DMS53 (cell line): Measurements from ENCODE around the gene SNRNP27.

ENCODE experiments used
- DNase-seq: peaks from one replicate; lab custom pipeline; 2025; lab: John Stamatoyannopoulos, UW

SNRNP27 gene

GRCh38 chr2:69916106-69916505 lies 22.4 kb downstream of the SNRNP27 start:
- peak; percentile 29 for DNase-seq

DNA sequence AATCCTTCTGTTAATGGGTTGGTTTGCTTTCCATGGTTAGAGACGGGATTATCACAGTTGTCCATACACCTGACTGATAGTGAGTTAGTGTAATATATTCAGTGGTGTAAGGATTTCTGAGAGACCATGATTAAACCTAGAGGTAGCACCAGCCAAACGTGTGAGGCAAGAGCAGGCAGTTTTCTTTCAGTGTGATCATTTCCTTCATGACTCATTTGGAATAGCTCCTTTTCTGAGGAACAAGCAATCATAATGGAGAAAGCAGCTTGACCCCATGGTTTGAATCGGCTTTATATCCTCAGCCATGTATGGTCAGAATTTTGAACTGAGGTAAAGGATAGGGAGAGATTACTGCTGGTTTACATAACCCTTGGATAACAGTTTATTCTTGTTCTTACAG lies 24.1 kb downstream of the SNRNP27 start:
- DNase-seq = no peak

DNA sequence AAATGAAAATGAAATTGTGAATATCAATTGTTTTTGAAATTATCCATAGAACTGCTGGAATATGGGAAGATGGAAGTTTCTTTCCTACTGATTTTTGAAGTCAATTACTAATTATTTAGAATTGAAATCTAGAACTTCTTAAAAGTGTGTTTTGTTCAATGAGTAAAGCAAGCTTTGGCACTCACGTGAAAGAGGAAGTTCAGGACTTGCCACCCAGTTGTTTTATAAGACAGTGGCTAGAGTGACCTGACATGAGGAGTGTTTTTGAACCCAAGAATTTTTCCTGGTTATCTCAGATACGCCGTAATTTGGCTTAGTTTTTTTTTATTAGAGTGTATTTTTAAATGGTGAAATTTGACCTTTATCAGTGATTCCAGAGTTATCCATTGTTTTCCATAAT lies 24.6 kb downstream of the SNRNP27 start:
- no peak for DNase-seq

DNA sequence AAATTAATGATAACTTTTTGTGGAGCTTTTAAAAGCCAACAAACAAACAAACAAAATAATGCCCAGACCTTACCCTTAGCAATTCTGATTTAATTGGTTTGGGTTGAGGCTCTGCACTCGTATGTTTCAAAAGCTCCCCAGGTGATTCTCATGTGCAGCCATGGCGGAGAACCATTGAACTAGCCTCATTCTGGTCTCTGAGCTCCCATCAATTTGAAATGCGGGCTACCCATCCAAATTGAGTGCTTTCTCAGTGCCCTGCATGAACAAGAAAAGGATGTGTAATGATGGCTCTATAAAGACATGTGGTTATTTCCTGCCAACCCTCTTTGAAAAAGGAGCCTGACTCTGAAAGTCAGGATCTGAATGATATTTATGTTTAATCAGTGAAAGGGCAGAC lies 29.4 kb downstream of the SNRNP27 start:
- DNase-seq = no peak

DNA sequence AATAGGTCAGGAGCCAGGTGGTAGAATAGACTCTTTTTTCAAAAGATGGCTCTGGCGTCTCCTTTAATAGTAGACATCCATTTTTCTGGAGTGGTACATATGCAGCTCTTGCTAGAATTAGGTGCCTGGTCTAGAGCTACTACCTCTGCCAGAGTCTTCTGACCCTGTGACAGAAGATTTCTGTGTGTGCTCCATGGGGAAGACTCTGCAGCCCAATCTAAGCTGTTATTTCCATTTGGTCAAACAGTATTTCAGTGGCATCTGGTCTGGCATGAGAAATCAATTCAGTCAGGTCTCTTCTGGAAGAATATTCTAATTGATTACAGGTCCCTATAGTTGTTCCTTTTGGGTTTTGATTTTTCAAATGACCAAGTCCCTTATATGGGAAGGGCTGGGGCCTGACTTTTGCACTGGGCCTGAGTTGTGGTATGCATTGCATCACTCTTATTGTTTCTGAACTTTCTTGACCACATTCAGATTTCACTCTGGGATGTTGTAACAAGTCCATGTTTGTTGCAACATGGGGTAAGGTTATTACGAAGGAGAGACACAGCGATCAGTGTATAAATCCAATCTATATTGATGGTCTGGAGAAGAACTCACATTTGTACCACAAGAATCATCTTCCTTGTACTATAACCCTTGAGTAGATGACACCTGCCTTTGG lies 33.2 kb downstream of the SNRNP27 start:
- DNase-seq = no peak

- no peak for DNase-seq
These were observed 38.3 kb downstream of the SNRNP27 start for GRCh38 chr2:69931832-69932595.

- DNase-seq = no peak
These were observed 38.8 kb downstream of the SNRNP27 start for GRCh38 chr2:69932596-69932922.

DNA sequence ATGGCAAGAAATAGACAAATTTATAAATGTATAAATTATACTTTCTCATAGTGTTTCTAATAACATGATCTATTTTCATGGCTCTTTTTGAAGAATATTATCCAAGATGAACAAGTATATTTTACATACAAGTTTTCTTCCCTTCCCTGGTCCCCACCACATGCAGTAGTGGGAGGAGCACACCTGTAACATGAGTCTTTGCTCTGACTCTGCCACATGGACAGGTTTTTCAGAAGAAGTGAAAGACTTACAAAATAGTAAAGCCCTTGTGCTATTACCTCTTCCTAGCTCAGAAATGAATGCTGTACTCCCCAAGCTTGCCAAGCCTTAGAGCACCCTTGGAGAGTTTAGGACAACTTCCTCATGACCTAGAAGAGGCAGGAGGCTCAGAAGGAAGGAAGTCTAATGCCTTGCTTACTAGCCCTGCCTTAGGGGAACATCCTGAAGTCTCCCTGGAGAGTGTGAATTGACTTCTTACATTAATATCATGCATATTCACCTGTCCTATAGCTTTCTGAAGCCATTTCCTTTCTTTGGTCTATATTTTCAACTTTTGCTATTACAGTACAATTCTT lies 39.6 kb downstream of the SNRNP27 start:
- DNase-seq = peak; percentile 20

DNA sequence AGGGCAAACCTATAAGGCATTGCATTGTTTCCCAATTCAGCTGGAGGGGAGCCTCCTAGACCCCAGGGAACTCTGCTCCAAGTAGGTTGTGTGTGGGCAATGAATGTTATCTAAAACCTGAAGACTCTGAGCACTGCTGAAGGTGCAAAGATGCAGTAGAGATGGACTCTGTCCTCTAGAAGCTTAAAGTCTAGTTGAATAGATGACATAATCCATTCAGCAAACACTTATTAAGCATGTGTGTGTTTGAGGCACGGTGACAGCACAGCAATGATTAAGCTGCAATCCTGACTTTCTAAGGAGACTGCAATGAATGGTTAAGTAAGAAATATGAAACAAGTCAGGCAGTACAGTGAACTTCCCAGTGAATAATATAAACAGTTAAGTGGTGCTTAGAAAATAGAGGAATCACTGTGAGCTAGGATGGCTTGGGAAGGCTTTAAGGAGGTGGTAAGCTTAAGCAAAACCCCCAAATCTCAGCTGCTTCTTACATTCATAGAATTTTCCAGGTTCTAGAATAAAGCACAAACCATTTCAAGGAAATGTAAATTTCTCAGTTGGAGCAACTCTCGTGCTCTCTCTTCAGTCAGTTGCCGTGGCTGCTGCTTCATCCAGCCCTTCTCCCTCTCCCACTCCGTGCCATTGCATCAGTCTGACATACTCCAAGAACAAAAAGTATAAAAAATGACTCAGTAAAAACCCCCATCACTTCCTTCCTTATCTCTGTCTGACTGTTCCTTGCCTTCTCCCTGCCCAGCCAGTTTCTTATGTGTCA lies 40.3 kb downstream of the SNRNP27 start:
- peak; percentile 71 for DNase-seq

DNA sequence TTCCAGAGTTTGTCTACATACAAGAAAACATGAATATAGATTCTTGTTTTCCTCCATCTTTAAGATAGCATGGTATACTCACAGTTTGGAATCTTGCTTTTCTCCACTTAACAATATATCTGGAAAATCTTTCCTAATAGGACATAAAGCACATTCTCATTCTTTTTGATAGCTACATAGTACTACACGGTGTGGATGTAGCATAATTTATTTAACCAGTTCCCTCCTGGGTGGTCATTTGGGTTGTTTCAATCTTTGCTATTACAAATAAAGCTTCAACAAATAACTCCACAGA lies 40.8 kb downstream of the SNRNP27 start:
- DNase-seq = no peak

- no peak for DNase-seq
These were observed 41.3 kb downstream of the SNRNP27 start for GRCh38 chr2:69935011-69935410.

DNA sequence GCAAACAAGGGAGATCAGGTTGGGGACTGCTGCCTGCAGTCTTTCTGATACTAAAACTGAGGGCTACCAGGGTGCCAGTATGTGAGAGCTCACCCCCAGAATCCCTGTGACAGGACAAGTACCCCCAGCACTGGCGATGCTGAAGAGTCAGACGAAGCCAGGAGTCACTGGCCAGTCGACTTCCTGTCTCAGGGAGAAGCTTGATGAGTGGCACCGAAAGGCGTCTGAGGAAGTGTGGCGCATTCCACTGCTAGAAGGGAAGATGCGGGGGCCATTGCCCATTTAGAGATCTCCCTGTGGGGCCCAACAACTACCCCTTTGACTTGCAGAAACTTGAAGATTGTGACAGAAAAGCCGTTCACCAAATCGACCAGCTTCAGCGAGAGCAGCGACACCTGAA lies 43.1 kb downstream of the SNRNP27 start:
- DNase-seq = no peak

- no peak for DNase-seq
These were observed 44.2 kb downstream of the SNRNP27 start for GRCh38 chr2:69937968-69938367.

DNA sequence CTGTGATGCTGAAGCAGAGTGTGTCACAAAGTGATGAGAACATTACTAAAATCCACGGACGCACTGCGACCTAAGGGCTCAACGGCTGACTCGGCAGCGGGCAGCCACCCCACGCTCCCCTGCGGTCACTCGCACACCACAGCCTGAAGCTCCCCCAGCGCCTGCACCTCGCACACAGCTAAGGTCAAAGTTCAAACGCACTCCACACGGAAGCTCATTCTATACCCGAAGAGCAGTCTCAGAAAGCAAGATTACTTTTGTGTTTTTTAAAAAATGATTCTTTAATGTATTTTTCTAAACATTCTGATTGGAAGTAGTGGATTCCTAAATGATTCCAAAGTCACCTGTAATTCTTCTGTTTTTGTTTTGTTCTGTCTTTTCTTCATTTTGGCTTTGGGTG lies 46.0 kb downstream of the SNRNP27 start:
- DNase-seq = no peak

DNA sequence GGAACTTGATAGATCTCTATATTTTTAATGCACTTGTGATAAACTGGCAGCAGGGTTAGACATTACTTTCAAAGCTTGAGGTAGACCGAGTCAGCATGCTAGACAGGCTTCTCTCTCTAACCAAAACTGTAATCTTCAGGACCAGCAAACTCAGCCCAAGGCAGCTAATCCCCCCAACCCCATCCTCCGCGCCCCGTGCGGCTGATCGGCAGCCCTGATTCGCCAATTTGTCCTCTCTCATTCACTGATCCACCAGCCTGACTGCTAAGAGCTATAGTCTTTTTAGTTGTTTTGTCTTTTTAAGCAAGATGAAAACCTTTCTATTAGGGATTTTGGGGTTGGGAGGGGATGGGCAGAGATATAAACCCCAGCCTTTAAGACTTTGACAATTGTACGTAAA lies 46.9 kb downstream of the SNRNP27 start:
- no peak for DNase-seq

DNA sequence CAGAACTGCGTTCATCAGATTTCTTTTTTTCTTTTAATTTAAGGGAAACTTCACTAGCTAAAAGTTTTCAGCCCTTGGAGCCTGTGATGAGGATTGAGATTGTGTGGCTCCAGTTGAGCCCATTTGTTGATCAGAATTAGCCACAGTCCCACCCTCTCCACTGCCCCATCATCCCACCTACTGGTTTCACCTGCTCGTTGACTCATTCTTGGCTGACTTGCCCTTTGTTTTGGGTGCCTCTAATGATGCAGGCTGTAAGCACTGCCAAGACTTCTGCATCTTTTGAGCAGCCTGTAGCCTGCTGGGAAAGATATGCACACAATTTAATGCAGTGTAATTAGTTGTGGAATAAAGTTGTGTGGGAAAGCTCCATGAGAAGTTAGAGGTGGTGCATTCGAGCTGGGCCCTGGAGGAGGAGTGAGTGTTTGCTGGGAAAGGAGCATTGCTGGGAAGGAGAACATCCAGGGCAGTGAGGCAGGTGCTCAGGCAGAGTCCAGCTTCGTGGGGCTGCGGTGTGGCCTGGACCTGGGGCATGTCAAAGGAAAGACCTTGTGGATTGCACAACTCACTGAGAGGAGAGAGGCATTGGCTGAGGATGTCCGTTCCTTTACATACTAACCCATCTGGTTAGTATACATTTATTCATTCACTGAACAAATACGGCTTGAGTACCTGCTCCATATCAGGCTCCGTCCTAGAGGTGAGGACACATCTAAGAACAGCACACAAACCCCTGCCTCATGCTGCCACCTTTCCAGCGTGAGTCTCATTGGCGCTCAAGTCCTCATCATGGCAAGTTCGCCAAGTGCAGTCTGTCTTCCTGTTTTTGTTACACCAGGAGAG lies 49.5 kb downstream of the SNRNP27 start:
- DNase-seq = no peak

GRCh38 chr2:69943843-69944525 lies 50.2 kb downstream of the SNRNP27 start:
- no peak for DNase-seq

- no peak for DNase-seq
These were observed 51.0 kb downstream of the SNRNP27 start for GRCh38 chr2:69944756-69945155.

DNA sequence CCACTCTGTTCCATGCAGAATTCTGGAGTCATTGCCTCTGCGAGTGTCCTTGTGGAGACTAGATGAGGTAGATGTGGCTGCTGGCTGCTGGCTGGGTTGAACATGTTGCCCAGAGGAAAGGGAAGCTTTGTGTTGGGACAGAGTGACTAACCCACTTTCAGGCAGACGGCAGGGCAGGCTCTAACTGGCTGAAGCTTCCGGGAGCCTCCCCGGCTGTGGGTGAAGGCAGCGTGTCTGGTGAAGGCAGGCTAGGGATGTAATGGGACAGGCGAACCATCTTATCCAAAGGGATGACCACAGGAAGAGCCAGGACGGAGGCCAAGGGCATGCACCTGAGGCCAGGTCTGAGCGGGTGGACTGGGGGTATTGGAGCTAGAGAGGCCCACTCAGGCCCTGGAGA lies 51.7 kb downstream of the SNRNP27 start:
- DNase-seq = no peak

DNA sequence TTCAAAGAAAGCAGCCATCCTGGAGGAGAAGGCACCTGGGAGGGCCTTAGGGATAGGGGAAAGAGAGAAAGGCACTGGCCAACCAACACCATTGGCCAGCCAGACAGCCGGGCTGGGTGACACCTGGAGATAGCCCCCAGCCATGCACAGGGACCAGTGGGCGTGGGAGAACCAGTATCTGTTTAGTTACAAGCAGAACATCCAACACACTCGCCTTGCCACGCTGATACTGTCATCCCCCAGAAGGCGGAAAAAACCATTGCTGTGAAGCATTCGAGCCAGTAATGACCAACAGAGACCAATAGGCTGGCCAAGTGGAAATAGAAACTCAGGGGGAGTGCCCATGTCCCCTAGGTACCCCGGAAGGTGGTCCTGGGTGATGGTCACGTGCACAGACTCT lies 52.2 kb downstream of the SNRNP27 start:
- DNase-seq = no peak
